ENCODE measurements around the gene DLD.

DNA sequence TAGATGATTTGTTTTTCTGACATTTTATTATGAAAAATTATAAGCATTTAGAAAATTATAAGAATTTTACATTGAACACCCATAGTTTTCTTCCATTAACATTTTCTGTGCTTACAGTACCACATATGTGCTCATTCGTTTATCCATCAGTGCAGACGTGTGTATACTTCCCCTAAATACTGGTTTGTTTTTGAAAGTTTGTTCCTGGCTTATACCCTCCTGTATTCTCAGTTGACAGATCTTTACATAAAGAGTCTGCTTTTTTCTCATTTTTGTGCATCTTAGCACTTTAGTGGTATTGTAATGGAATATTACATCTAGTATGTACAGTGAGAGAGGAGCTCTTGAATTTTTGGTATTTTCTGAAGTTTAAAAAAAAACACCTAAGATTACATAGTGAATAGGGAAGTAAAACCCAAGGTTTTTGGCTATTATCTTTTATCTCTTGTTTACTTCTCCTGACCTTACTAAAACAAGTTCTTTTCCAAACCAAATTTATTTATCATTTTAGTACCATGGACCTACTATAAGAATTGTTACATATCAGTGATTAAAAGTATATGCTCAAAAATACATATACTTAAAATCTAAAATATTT, 8.1 kb downstream of the DLD start:
- TF ChIP-seq, protein P1, sequence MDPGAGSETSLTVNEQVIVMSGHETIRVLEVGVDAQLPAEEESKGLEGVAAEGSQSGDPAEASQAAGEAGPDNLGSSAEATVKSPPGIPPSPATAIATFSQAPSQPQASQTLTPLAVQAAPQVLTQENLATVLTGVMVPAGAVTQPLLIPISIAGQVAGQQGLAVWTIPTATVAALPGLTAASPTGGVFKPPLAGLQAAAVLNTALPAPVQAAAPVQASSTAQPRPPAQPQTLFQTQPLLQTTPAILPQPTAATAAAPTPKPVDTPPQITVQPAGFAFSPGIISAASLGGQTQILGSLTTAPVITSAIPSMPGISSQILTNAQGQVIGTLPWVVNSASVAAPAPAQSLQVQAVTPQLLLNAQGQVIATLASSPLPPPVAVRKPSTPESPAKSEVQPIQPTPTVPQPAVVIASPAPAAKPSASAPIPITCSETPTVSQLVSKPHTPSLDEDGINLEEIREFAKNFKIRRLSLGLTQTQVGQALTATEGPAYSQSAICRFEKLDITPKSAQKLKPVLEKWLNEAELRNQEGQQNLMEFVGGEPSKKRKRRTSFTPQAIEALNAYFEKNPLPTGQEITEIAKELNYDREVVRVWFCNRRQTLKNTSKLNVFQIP (CRISPR knock-in tag; IDR thresholded peaks at IDR 0.05; ENCODE audit: borderline replicate concordance, low read depth): no peak
- TF ChIP-seq ZNF70 (CRISPR knock-in tag; IDR thresholded peaks at IDR 0.05) (no peak), BACH2 (CRISPR knock-in tag; IDR thresholded peaks at IDR 0.05; ENCODE audit: borderline replicate concordance) (no peak), ZNF8 (CRISPR knock-in tag; IDR thresholded peaks at IDR 0.05) (no peak)
